Upper lobe of left lung (tissue), 6 donors: Measurements from ENCODE around the gene CDKAL1. TPM values are rescaled to one million over a fixed set of nuclear protein-coding genes. Genes with fewer than 3 reads are reported as not detected.

ENCODE experiments used
- ATAC-seq, 2 donors: fragments of 200-7000 bp; cut with Tn5 transposase; one replicate each; pipeline ENCODE4 v1.9.1; 2022; ENCODE audit warnings: mild to moderate bottlenecking in 2 of 2, moderate library complexity in 2 of 2; ENCODE audit not compliant: low FRiP score in 2 of 2
- DNase-seq, 2 donors: peaks; one replicate each; pipeline ENCODE4 v3.0.0-alpha.2; 2019 to 2020
- H3K27ac ChIP-seq, 4 donors: fragments of 200-600 bp; sonication (generic); one replicate each; pipeline ENCODE4 v1.5.1; 2016 to 2019
- H3K27me3 ChIP-seq, 4 donors: fragments of 200-600 bp; sonication (generic); one replicate each; pipeline ENCODE4 v1.5.1; 2017 to 2019
- H3K36me3 ChIP-seq, 4 donors: fragments of 200-600 bp; sonication (generic); one replicate each; pipeline ENCODE4 v1.5.1; 2016 to 2019
- H3K4me1 ChIP-seq, 4 donors: fragments of 200-600 bp; sonication (generic); one replicate each; pipeline ENCODE4 v1.5.1; 2018 to 2019
- H3K4me3 ChIP-seq, 4 donors: fragments of 200-600 bp; sonication (generic); one replicate each; pipeline ENCODE4 v1.5.1; 2017 to 2019; ENCODE audit warnings: mild to moderate bottlenecking in 2 of 4, moderate library complexity in 1 of 4
- H3K9me3 ChIP-seq, 4 donors: fragments of 200-600 bp; sonication (generic); one replicate each; pipeline ENCODE4 v1.5.1; 2018 to 2019
- CTCF ChIP-seq, 6 experiments: fragments of 450-650 bp in 4 of 6; fragments of 200-600 bp in 2 of 6; sonication (generic) in 2 of 6; IDR thresholded peaks; one replicate each; pipeline ENCODE4 v1.5.1; 2016 to 2019; ENCODE audit warnings: antibody characterized with exemption in 6 of 6
- EP300 ChIP-seq, 4 donors: sonication (generic); formaldehyde crosslinking; IDR thresholded peaks; one replicate each; pipeline ENCODE4 v1.5.1; 2017; ENCODE audit warnings: antibody characterized with exemption in 4 of 4, control low read depth in 2 of 4
- POLR2A ChIP-seq, 4 donors: fragments of 450-650 bp; IDR thresholded peaks; one replicate each; pipeline ENCODE4 v1.5.1; 2016 to 2017; ENCODE audit warnings: antibody characterized with exemption in 4 of 4, mild to moderate bottlenecking in 2 of 4
- POLR2AphosphoS5 ChIP-seq, 2 donors: sonication (generic); formaldehyde crosslinking; IDR thresholded peaks; one replicate each; pipeline ENCODE4 v1.5.1; 2017; ENCODE audit warnings: antibody characterized with exemption in 2 of 2
- WGBS, 2 donors: methylation state at CpG; one replicate each; pipeline ENCODE4 v1.1.5; 2017 to 2018; 5-methylcytosine and 5-hydroxymethylcytosine counted together
- total RNA-seq, 6 donors: library from RNA; depleted of rRNA in 4 of 6; stranded (reverse); fragments of >200 nt in 4 of 6; gene quantifications; one replicate each; pipeline versions ENCODE4 v1.1.0 to v1.2.1, GENCODE V29; 2016 to 2021
- donor health status: DM: no; HTN: no; CAD: no; lungs with moderate emphysema.
- donor health status: DM: no; HTN: yes; CAD: no; lungs with severe emphysema.

The CDKAL1 gene
- total RNA-seq, 6 donors from 2014 or later = 9.4 to 22.6 (median 13.8) TPM

GRCh38 chr6:21128601-21129000 is 594.3 kb downstream of the CDKAL1 start:
- H3K4me1 ChIP-seq = no peaks in the 10 kb centered on the region
- DNase-seq (no peak), ATAC-seq (no peak)
- H3K27me3 ChIP-seq = no peaks in the 10 kb centered on the region
- H3K4me3 ChIP-seq = no peak overlapping the region
- TF ChIP-seq EP300 (IDR thresholded peaks at IDR 0.05) (no peak), CTCF (IDR thresholded peaks at IDR 0.05) (no peak), POLR2A (IDR thresholded peaks at IDR 0.05) (no peak), POLR2AphosphoS5 (IDR thresholded peaks at IDR 0.05) (no peak)
- H3K9me3 ChIP-seq = no peaks in the 10 kb centered on the region
- no peak overlapping the region for H3K27ac ChIP-seq
- no peaks in the 10 kb centered on the region for H3K36me3 ChIP-seq

DNA sequence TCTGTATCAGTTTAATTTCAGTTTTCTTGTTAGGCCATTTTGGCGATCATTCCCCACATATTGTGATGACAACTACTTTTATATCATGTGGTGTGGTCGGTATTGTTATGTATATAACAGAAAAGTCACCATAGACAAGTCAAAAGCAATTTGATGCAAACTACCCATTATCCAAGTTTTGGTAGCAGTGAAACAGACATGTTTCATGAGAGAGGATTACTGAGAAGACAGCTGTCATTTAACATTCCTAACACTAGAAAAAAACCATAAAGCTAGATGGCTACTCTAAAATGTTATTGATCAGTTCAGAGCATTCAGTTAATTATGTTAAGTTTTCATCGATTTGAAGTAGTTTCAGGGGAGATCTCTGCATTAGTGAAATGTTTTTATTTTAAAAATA is 597.1 kb downstream of the CDKAL1 start:
- no peak overlapping the region for H3K4me3 ChIP-seq
- no peaks in the 10 kb centered on the region for H3K9me3 ChIP-seq
- no peak overlapping the region for H3K27ac ChIP-seq
- no peaks in the 10 kb centered on the region for H3K36me3 ChIP-seq
- DNase-seq (no peak), ATAC-seq (no peak)
- no peaks in the 10 kb centered on the region for H3K27me3 ChIP-seq
- TF ChIP-seq EP300 (IDR thresholded peaks at IDR 0.05) (no peak), POLR2AphosphoS5 (IDR thresholded peaks at IDR 0.05) (no peak), CTCF (IDR thresholded peaks at IDR 0.05) (no peak), POLR2A (IDR thresholded peaks at IDR 0.05) (no peak)
- H3K4me1 ChIP-seq = no peaks in the 10 kb centered on the region
- 91 to 95% methylated on average over 3 of the region's 3 CpGs for WGBS, 2 donors

GRCh38 chr6:21132446-21132845 is 598.2 kb downstream of the CDKAL1 start:
- no peak for TF ChIP-seq CTCF (IDR thresholded peaks at IDR 0.05)
- TF ChIP-seq POLR2A (IDR thresholded peaks at IDR 0.05) = no peak
- no peak for TF ChIP-seq POLR2AphosphoS5 (IDR thresholded peaks at IDR 0.05)
- 36 to 37% methylated on average over 1 of the region's 1 CpG for WGBS, 2 donors
- H3K27me3 ChIP-seq = no peaks in the 10 kb centered on the region
- no peak overlapping the region for H3K27ac ChIP-seq
- DNase-seq (no peak), ATAC-seq (no peak)
- H3K9me3 ChIP-seq = no peaks in the 10 kb centered on the region
- no peaks in the 10 kb centered on the region for H3K36me3 ChIP-seq
- H3K4me3 ChIP-seq = no peak overlapping the region
- H3K4me1 ChIP-seq = no peaks in the 10 kb centered on the region

- no peak for DNase-seq
- Histone ChIP-seq H3K36me3 (no peaks in the 10 kb centered on the region), H3K4me3 (no peak overlapping the region), H3K27me3 (no peaks in the 10 kb centered on the region), H3K9me3 (no peaks in the 10 kb centered on the region), H3K27ac (no peak overlapping the region), H3K4me1 (no peaks in the 10 kb centered on the region)
- WGBS, 2 donors = 61 to 62% methylated on average over 6 of the region's 6 CpGs
- ATAC-seq = no peak
- no peak for TF ChIP-seq POLR2AphosphoS5 (IDR thresholded peaks at IDR 0.05)
- TF ChIP-seq CTCF (IDR thresholded peaks at IDR 0.05) = no peak
- TF ChIP-seq EP300 (IDR thresholded peaks at IDR 0.05) = no peak
- no peak for TF ChIP-seq POLR2A (IDR thresholded peaks at IDR 0.05)
These were observed 598.9 kb downstream of the CDKAL1 start for GRCh38 chr6:21132856-21133838.

DNA sequence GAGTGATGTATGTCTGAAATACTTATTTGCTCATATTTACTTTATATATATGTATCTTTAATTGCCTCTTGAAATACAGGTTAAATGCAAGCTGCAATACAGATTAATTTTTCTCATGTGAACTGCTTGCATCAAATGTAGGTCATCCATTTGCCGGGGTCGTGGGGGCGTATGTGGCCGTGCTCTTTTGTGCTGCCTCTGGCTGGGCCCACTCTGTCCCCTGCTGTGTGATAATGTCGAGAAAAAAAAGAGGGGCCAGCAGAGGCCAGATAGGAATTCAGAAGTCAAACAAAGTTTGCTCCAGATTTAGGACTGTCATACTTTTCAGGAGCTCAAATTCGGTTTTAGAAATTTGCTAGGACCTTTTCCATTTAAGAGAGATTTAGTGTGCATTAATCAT is 599.6 kb downstream of the CDKAL1 start:
- Histone ChIP-seq H3K4me1 (no peaks in the 10 kb centered on the region), H3K27ac (no peak overlapping the region), H3K27me3 (no peaks in the 10 kb centered on the region), H3K36me3 (no peaks in the 10 kb centered on the region), H3K9me3 (no peaks in the 10 kb centered on the region), H3K4me3 (no peak overlapping the region)
- WGBS, 2 donors = 74 to 91% methylated on average over 6 of the region's 6 CpGs
- DNase-seq (no peak), ATAC-seq (no peak)
- no peak for TF ChIP-seq CTCF (IDR thresholded peaks at IDR 0.05)
- no peak for TF ChIP-seq EP300 (IDR thresholded peaks at IDR 0.05)
- TF ChIP-seq POLR2AphosphoS5 (IDR thresholded peaks at IDR 0.05) = no peak
- TF ChIP-seq POLR2A (IDR thresholded peaks at IDR 0.05) = no peak
